GM18505 (cell line): ENCODE data around the gene FAM171A1.

Source experiments
- ATAC-seq: cut with Tn5 transposase; IDR thresholded peaks from one replicate; pipeline ENCODE4 v1.9.1; 2021; ENCODE audit not compliant: unreplicated experiment
- POLR2A ChIP-seq: IDR thresholded peaks from 4 replicates; pipeline ENCODE4 v1.6.1; 2011; ENCODE audit warnings: borderline replicate concordance; ENCODE audit not compliant: insufficient read depth, insufficient read length; ENCODE audit errors: extremely low read depth

FAM171A1 gene

DNA sequence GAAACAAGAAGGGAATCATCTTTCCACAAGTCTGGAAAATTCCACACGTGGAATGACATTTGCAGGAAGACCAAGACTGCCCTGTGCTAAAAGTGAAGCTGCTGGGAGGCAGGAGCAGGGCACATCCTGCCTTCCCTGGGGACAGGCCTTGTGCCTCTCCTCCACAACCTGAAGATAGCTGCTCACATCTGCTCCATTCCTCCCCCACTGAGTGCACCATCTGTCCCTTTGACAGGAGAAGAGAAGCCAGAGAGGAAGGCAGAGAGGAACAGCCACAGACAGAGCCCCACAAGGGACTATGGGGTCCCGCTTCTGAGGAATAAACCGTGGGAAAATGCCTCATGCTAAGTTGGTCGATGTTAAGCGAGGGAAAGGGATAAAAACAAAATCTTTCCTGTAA is 15.9 kb upstream of the FAM171A1 start:
- TF ChIP-seq POLR2A = no peak
- ATAC-seq = no peak

DNA sequence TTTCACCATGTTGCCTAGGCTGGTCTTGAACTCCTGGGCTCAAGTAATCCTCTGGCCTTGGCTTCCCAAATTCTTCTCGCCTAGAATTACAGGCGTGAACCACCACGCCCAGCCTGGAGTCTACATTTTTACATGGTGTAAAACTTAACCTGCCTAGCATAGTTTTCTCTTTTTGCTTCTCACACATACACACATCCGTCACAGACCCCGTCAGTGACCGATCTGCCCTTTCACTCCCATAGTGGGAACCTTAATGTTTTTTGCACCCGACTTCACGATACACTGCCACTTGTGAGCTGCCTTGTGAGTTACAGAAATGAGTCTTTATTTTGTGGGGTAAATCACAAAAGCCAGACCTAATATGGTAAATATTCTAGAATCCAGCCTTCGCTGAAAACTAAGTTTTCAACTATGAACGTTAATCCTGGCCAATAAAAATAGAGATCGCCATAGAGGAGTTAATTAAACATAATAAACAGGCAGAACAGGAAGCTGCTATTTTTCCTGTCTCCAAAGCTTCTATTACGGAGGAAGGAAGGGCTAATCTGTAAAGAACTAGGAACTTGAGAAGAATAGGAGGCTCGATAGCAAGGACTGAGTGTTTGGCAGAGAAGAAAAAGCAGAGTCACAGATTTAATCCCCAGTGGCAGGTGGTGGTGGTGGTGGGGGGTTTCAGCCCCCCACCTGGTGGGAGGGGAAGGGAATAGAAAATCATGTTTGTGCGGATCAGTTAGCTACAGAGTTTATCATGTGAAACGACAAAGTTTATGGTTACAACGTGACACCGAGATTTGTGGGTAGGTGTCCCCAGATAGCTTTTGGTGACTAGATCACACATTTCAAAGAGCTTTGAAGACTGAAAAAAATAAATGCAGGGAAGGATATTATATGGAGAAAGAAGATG is 14.7 kb upstream of the FAM171A1 start:
- no peak for TF ChIP-seq POLR2A
- no peak for ATAC-seq

DNA sequence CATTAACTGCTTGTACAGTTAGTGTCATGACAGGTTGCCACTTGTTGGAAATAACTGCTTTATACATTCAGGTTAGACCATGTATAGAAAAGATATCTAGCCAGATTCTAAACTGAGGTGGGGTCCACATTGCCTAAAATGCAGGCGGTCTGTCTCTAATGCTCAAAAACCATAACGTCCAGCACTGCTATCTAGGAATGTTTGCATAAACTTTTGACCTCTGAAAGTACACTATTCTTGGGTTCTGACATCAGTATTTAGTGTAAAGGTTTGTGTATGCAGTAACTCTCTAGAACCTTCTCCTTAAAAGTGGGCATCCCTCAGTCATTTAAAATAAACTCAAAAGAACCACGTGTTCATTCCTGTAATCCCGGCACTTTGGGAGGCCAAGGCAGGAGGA is 10.3 kb upstream of the FAM171A1 start:
- no peak for TF ChIP-seq POLR2A
- no peak for ATAC-seq

DNA sequence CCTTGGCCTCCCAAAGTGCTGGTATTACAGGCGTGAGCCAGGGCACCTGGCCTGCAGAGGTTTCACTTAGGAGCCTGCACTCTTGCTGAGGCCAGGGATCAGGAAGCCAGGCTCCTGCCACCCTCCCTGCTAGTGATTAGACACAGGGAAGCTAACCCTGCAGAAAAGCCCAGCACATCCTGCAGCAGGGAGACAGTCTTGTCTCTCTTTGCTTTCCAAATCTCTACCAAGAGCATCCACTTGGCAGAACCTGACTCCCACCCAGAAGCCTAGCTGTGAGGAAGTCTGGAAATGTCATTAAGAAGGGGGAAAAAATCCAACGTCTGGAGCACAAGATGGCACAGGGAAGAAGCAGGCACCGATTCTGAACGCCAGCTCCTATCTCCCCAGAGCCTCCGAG is 8.0 kb upstream of the FAM171A1 start:
- no peak for TF ChIP-seq POLR2A
- ATAC-seq = no peak

DNA sequence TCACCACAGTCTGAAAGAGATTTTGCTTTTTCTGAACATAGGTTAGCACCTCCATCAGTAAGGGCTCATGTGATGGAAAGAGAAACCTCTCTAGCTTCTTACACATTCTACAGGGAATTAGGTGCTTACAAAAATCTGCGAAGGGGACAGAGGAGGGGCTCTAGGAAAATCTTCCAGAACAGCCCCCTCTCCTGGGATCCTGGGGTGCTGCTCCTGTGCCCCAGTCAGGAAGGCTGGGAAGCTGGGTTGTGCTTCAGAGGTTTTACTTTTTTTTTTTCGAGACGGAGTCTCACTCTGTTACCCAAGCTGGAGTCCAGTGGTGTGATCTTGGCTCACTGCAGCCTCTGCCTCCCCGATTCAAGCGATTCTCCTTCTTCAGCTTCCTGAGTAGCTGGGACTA is 7.5 kb upstream of the FAM171A1 start:
- TF ChIP-seq POLR2A = no peak
- ATAC-seq = no peak

DNA sequence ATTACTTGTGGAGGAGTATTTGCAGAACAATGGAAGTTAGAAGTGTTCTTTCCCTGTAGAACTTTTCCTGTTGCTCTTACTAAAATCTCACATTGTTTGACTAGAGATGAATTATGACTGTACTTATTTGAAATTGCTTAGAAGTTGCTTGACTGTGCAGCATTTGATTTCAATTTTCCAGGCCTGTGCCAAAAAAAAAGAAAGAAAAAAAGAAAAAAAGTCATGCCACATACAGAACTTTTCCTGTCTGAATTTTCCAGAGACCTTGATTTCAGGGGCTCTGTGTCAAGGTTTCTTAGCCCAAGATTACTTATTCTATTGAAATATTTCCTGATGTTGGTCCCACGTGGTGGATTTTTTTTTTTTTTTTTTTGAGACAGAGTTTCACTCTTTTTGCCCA is 3.5 kb upstream of the FAM171A1 start:
- no peak for ATAC-seq
- no peak for TF ChIP-seq POLR2A

DNA sequence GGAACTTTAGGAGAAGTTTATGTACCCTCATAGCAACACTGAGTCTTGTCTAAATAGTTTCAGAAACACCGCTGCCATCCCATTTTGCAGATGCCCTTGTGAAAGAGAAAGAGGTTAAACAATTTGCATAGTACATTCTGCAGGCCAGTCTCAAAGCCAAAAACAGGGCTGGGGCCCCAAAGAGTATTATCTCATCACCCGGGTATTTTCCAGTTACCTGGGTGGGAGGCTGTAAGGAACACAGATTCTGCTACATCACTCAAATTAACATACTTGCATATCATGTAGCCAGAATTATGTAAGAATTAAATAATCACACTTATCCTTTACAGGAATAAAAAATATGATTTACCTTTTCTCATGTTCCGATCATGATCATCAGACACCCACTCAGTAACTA is 3.1 kb upstream of the FAM171A1 start:
- TF ChIP-seq POLR2A = no peak
- ATAC-seq = no peak

DNA sequence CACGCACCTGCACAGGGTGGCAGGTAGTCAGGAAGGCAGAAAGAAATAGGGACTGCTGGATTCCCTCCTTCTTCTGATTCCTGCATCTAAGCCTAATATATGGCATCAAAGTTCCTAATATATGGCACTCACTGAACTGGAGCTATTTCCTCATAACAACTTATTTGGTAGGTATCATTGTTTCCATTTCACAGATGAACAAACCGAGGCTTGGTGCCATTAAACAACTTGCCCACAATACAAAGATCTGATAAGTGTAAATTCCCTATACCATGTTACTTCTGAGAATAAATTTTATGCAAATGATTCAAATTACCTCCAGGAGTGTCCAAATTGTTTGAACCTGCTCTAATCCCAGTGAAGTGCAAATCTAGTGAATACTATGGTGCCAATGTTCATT is 2.1 kb upstream of the FAM171A1 start:
- no peak for TF ChIP-seq POLR2A
- no peak for ATAC-seq

DNA sequence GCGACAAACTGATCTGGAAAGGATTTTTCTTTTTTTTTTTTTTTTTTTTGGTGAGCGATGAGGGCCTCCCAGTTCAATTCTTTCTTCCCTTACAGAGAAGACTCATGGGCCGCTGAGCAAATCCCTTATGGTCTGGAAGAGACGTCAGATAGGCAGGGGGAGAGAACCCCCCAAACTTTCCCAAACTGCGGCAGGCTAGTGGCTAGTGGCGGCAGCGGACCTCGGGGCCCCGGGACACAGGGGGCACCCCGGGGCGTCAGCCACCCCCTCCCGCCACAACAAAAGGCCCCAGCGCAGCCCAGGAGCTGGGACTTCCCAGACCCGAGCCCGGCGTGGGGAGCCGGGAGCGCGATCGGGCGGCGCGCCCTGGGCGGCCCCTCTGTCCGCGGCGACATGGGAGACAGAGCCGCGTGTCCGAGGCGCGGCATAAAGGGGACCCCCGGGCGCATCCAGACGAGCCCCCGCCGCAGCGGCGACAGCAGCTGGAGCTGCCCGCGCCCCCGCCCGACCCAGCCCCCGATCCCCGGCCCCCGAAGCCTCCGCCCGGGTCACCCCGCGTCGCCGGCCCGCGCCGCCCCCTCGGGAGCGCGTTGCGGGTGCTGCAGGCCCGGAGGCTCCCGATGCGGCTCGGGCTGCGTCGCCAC is 755 bp downstream of the FAM171A1 start:
- ATAC-seq = peak; percentile 39
- TF ChIP-seq POLR2A = no peak

DNA sequence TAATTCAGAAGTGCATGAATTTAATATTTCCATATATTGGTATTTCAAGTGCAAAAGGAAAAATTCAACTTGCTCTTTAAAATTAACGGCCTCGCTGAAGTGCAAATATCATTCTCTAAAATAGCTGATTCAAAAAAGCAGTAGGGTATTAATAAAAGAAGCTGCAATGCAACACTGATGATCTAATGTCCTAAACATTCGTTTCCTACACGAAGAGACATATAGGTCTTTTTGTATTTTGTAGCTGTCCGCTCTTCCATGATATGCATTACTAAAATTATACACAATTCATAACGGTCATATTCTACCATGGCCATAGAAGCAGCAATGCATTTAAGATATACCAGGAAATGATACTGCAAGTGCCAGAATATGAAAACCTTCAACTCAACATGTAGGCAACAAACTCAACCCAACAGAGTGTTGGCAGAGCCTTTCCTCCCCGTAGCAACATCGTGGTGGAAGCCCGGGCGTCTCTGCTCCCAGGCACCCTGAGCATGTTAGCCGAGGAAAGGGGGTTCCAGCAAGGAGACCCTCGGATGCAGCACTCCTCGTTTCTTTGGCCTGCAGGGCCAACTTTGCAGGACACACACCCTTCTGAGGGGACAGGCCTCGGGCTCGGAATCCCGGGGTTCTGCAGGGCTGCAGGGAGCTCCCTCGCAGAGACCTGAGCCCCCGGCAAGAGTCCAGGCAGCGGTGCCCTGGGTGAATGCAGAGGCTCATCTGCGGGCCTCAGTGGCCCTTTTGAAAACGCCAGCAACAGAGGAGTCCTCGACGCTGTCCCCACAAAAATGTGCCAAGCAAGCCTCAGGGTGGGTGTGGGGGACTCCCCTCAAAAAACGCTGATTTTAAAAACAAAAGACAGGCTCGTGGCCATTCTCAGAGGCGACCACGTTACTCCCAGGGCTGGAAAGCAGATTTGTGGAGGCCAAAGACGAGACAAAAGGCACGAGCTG is 1.6 kb downstream of the FAM171A1 start:
- TF ChIP-seq POLR2A = no peak
- ATAC-seq = no peak

DNA sequence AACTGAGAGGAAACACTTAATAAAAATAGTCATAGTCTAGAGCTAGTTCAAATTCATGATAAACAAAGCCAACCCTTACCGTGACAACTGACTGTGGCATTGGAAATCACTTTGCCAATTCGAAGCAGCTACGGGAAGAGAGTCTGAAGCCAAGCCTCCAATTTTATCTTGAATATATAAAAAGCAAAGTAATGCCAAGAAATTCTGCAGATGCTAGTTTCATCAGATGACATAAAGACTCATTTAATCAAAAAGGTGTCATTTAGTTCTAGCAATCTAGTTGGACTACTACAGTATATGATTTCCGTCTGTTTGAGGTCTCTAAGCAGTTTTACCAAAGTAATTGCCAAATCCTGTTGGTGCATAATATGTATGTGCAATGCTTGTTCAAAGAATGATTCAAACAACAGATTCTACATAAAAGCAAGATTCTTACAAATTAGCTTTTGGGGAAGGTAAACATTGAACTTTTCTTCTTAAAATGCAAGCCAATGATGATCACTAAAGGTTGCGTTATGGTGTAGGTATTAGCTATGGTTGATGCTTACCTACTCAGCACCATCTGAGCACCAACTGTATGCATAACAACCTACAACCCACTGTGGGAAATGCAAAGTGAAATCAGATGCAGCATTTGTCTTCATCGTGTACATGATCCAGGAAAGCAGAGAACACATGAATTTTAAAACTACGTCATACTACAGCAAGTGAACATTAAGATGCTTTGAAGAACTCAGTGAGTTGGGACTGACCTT is 2.8 kb downstream of the FAM171A1 start:
- TF ChIP-seq POLR2A = no peak

DNA sequence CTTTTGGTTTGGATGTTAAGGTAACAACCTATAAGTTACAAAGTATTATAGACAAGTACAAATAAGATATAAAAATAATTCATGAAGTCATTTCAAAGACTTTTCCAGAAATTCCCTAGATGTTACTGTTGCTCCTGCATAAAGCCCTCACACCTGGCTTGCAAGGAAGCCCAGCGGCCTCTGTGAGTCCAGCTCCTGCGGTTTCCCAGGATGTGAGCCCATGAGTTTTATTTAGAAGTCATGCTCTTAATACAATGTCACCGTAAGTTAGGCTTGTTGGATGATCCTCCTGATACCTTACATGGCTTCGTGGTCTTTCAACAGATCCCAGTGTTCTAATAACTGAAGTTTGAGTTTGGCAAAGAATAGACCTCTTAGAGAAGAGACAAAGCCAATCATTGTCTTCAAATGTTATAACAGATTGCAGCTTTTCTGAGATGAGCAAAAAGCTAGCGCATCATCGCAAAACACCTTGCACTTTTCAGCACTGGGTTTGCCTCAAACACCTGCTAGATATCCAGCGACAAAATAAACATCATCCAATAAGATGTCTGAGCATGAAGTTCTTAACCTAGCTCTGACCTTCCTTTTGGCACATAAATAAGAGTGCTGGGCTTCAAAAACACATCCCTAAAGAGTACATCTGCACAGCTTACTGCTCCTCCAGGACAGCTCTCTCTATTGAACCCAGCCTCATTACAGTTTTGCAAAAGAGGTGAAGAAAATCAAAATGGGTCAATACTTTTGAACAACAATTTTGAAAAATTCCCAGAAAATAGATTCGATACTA is 3.6 kb downstream of the FAM171A1 start:
- no peak for TF ChIP-seq POLR2A
- no peak for ATAC-seq

More for the DNA sequence above, 2.8 kb downstream of the FAM171A1 start:
- ATAC-seq = no peak
